Lower lobe of right lung (tissue), 2 donors: ENCODE results near the gene CCNA1. TPM values are rescaled to one million over a fixed set of nuclear protein-coding genes. Genes with fewer than 3 reads are reported as not detected.
A peak's percentile ranks its signal among the peaks of the same experiment; 100 is the strongest.

ENCODE experiments used
- ATAC-seq, 2 donors: fragments of 200-7000 bp; cut with Tn5 transposase; one replicate each; pipeline ENCODE4 v1.9.1; 2020 to 2022; ENCODE audit warnings: mild to moderate bottlenecking in 2 of 2, moderate library complexity in 2 of 2
- DNase-seq: peaks from one replicate; pipeline ENCODE4 v3.0.0-alpha.2; 2020
- H3K27ac ChIP-seq: fragments of 200-600 bp; one replicate; pipeline ENCODE4 v1.8.0; 2022
- H3K27me3 ChIP-seq: fragments of 200-600 bp; one replicate; pipeline ENCODE4 v1.8.0; 2022; ENCODE audit warnings: low read depth
- H3K36me3 ChIP-seq: fragments of 200-600 bp; one replicate; pipeline ENCODE4 v1.8.0; 2022; ENCODE audit warnings: mild to moderate bottlenecking
- H3K4me1 ChIP-seq: fragments of 200-600 bp; one replicate; pipeline ENCODE4 v1.8.0; 2022
- H3K4me3 ChIP-seq: fragments of 200-600 bp; one replicate; pipeline ENCODE4 v1.8.0; 2022; ENCODE audit warnings: mild to moderate bottlenecking
- H3K9me3 ChIP-seq: fragments of 200-600 bp; one replicate; pipeline ENCODE4 v1.8.0; 2022
- intact Hi-C: fragments of 100-400 bp; cut with DNase I; formaldehyde crosslinking; loops from one replicate; pipeline ENCODE4 v1.11.0; 2022
- total RNA-seq: library from RNA; stranded (reverse); fragmentation: NEBNext Ultra II Directional; extraction: Animal tissue kit (Norgen Biotek cat#: 25700); gene quantifications from one replicate; pipeline ENCODE4 v1.2.1, GENCODE V29; 2021
- TF ChIP-seq, protein P1 (sequence below): fragments of 200-600 bp; IDR thresholded peaks from one replicate; pipeline ENCODE4 v1.8.0; 2022; ENCODE audit warnings: antibody characterized with exemption, mild to moderate bottlenecking
- donor health status: DM: no; HTN: yes; CAD: no; lungs with severe emphysema.

CCNA1 gene
- total RNA-seq, 1 donor from 2014 or later: 1.5 TPM

DNA sequence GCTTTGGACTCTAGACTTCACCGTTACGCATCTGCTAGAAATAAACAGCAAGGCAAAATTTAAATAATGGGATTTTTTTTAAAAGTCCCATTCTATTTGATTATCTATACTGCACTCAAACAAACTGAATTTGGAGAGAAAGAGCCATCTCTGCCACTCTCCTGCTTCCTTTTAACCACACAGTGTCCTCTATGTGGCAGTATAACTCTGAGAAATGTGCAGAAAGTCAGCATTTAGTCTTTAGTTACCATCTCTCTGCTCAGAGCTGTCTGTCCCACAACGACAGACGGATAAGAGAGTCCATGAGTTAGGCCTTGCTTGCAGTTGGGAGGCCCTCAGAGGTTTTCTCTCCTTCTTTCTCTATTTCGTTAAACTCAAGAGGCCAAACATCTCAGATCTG, 21.2 kb downstream of the CCNA1 start:
- ATAC-seq (peak in 1 of 2 donors; percentile 77), DNase-seq (no peak)
- Histone ChIP-seq H3K36me3 (no peaks in the 10 kb centered on the region), H3K4me1 (no peaks in the 10 kb centered on the region), H3K4me3 (no peak overlapping the region), H3K27me3 (no peaks in the 10 kb centered on the region), H3K27ac (no peak overlapping the region), H3K9me3 (no peaks in the 10 kb centered on the region)
- TF ChIP-seq, protein P1, sequence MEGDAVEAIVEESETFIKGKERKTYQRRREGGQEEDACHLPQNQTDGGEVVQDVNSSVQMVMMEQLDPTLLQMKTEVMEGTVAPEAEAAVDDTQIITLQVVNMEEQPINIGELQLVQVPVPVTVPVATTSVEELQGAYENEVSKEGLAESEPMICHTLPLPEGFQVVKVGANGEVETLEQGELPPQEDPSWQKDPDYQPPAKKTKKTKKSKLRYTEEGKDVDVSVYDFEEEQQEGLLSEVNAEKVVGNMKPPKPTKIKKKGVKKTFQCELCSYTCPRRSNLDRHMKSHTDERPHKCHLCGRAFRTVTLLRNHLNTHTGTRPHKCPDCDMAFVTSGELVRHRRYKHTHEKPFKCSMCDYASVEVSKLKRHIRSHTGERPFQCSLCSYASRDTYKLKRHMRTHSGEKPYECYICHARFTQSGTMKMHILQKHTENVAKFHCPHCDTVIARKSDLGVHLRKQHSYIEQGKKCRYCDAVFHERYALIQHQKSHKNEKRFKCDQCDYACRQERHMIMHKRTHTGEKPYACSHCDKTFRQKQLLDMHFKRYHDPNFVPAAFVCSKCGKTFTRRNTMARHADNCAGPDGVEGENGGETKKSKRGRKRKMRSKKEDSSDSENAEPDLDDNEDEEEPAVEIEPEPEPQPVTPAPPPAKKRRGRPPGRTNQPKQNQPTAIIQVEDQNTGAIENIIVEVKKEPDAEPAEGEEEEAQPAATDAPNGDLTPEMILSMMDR: peak; percentile 22
- intact Hi-C loops: no loop called here

DNA sequence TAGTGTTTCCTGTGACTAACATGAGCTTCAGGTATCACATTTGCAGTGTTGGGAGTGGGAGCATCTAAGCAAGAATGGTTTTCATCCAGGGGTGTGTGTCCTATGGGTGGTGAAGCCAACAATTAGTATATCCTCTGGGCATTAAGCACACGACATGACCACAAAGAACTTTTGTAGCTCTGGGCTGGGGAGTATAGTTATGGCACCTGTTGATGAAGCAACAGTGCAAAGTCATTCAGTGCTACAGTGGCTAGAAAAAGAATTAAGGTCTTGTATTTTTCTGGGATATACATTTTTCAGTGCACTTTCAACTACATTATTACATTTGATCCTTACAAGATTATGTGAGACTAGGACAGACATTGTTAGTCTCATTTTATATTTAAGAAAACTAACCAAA, 21.8 kb downstream of the CCNA1 start:
- TF ChIP-seq, protein P1: no peak
- Histone ChIP-seq H3K4me1 (no peaks in the 10 kb centered on the region), H3K36me3 (no peaks in the 10 kb centered on the region), H3K27me3 (no peaks in the 10 kb centered on the region), H3K27ac (no peak overlapping the region), H3K4me3 (no peak overlapping the region), H3K9me3 (no peaks in the 10 kb centered on the region)
- intact Hi-C loops: no loop called here
- no peak for ATAC-seq
- no peak for DNase-seq

DNA sequence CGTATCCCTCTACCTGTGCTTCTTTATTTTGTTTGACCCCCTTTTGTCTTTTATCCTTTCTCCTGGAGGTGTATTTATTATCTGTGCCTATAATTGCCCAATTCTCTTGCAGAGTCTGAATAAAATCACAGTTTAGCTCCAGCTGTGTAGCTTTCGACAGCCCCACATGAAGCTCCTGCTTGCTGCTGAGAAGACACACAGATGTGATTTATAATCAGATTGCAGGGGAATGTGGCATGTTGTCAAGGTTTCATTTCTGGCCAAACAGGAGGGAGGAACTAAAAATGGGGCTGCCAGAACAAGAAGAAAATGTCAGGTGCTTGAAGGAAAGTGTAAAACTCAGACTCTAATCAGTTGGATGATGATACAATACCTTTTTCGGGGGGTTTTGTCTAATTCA, 22.7 kb downstream of the CCNA1 start:
- DNase-seq (no peak), ATAC-seq (no peak)
- H3K4me1 ChIP-seq: no peaks in the 10 kb centered on the region
- H3K27ac ChIP-seq: no peak overlapping the region
- intact Hi-C loops: no loop called here
- H3K9me3 ChIP-seq: no peaks in the 10 kb centered on the region
- TF ChIP-seq, protein P1: no peak
- H3K36me3 ChIP-seq: no peaks in the 10 kb centered on the region
- H3K27me3 ChIP-seq: no peaks in the 10 kb centered on the region
- no peak overlapping the region for H3K4me3 ChIP-seq

DNA sequence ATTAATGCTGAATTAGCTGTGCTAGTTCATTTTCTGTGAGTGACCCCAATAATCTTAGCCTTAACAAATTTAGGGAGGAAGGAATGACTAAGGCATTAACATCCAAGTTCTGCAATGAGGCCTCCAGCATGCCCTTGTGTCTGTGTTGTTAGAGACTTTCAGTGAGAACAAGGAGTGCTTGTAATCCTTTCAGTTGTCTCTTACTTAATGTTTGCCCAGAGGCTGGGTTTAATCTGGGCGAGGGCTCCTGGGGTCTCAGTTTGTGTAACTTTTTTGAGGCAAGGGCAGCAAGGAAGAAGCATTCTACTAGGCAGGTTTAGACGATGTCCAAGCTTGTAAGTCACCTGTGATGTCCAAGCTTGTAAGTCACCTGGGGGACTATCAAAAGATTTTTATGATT, 24.3 kb downstream of the CCNA1 start:
- H3K4me3 ChIP-seq: no peak overlapping the region
- DNase-seq: no peak
- no peaks in the 10 kb centered on the region for H3K36me3 ChIP-seq
- no peak for ATAC-seq
- intact Hi-C loops: no loop called here
- TF ChIP-seq, protein P1: no peak
- no peaks in the 10 kb centered on the region for H3K4me1 ChIP-seq
- no peaks in the 10 kb centered on the region for H3K9me3 ChIP-seq
- H3K27me3 ChIP-seq: no peaks in the 10 kb centered on the region
- no peak overlapping the region for H3K27ac ChIP-seq

DNA sequence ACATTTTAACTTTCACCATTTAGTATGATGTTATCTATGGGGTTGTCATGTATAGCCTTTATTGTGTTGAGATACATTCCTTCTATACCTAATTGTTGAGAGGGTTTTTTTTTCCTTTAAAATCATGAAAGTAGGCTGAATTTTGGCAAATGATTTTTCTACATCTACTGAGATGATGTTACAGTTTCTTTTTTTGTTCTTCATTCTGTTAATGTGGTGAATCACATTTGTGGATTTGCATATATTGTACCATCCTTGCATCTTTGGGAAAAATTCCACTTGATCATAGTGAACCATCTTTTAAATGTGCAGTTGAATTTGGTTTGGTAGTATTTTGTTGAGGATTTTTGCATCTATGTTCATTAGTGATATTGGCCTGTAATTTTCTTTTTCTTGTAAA, 29.2 kb downstream of the CCNA1 start:
- intact Hi-C loops: no loop called here
- no peak overlapping the region for H3K27ac ChIP-seq
- H3K36me3 ChIP-seq: no peaks in the 10 kb centered on the region
- DNase-seq (no peak), ATAC-seq (no peak)
- TF ChIP-seq, protein P1: no peak
- H3K9me3 ChIP-seq: no peaks in the 10 kb centered on the region
- H3K4me3 ChIP-seq: no peak overlapping the region
- H3K4me1 ChIP-seq: no peaks in the 10 kb centered on the region
- no peaks in the 10 kb centered on the region for H3K27me3 ChIP-seq

DNA sequence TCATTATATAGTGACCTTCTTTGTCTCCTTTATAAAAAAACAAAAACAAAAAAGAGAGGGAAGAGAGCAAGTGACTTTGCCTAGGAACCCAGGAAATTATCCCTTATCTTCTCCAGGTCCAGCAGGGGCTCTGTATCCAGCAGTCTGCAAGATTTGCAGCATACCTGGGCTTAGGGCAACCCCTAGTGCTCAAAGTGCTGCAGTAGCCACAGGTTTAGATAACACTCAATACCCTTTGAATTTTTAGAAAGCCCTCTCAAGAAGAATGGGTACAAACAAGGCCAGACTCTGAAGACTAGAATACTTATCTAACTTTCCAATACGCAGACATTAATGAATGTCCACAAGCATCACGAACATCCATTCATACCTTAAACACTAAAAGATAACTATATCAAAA, 43.2 kb downstream of the CCNA1 start:
- intact Hi-C loops: no loop called here
- Histone ChIP-seq H3K4me3 (no peak overlapping the region), H3K9me3 (no peaks in the 10 kb centered on the region), H3K27ac (no peak overlapping the region), H3K4me1 (no peaks in the 10 kb centered on the region), H3K27me3 (no peaks in the 10 kb centered on the region), H3K36me3 (no peaks in the 10 kb centered on the region)
- ATAC-seq (no peak), DNase-seq (no peak)
- TF ChIP-seq, protein P1: no peak
